Hepatocyte (in vitro differentiated cells): Measurements from ENCODE around the gene DCBLD1. TPM values are rescaled to one million over a fixed set of nuclear protein-coding genes. Genes with fewer than 3 reads are reported as not detected.

Experiments
- DNase-seq: peaks from one replicate; pipeline ENCODE4 v3.0.0-alpha.2; 2016; ENCODE audit warnings: low spot score
- H2AFZ ChIP-seq: fragments of 200-600 bp; sonication (generic); 2 replicates; pipeline ENCODE4 v1.6.0; 2016; ENCODE audit warnings: antibody characterized with exemption, mild to moderate bottlenecking
- H3K27ac ChIP-seq: fragments of 200-600 bp; sonication (generic); 2 replicates; pipeline ENCODE4 v1.5.1; 2016; ENCODE audit warnings: mild to moderate bottlenecking
- H3K27me3 ChIP-seq: fragments of 200-600 bp; sonication (generic); 2 replicates; pipeline ENCODE4 v1.6.1; 2016
- H3K36me3 ChIP-seq: fragments of 200-600 bp; sonication (generic); replicated peaks from 2 replicates; pipeline ENCODE4 v1.5.1; 2016; ENCODE audit warnings: low read depth; ENCODE audit not compliant: insufficient read depth
- H3K4me1 ChIP-seq: fragments of 200-600 bp; sonication (generic); 2 replicates; pipeline ENCODE4 v1.5.1; 2016; ENCODE audit warnings: mild to moderate bottlenecking, moderate library complexity; ENCODE audit not compliant: insufficient read depth
- H3K4me2 ChIP-seq: fragments of 200-600 bp; sonication (generic); 2 replicates; pipeline ENCODE4 v1.6.0; 2016
- H3K4me3 ChIP-seq: fragments of 200-600 bp; sonication (generic); 2 replicates; pipeline ENCODE4 v1.5.1; 2016; ENCODE audit warnings: mild to moderate bottlenecking
- H3K79me2 ChIP-seq: fragments of 200-600 bp; sonication (generic); 2 replicates; pipeline ENCODE4 v1.6.0; 2017; ENCODE audit warnings: mild to moderate bottlenecking
- H3K9me2 ChIP-seq: fragments of 200-600 bp; sonication (generic); replicated peaks from 2 replicates; pipeline ENCODE4 v1.6.0; 2017; ENCODE audit warnings: mild to moderate bottlenecking; ENCODE audit not compliant: insufficient read depth
- H3K9me3 ChIP-seq: fragments of 200-600 bp; sonication (generic); 2 replicates; pipeline ENCODE4 v1.5.1; 2016; ENCODE audit warnings: low read depth, mild to moderate bottlenecking
- H4K20me1 ChIP-seq: fragments of 200-600 bp; sonication (generic); 2 replicates; pipeline ENCODE4 v1.6.0; 2016; ENCODE audit warnings: mild to moderate bottlenecking; ENCODE audit not compliant: insufficient read depth, poor library complexity, severe bottlenecking
- CTCF ChIP-seq: fragments of 200-600 bp; sonication (generic); IDR thresholded peaks from 2 replicates; pipeline ENCODE4 v1.5.1; 2016; ENCODE audit warnings: antibody characterized with exemption, mild to moderate bottlenecking; ENCODE audit not compliant: poor library complexity
- EZH2 ChIP-seq: fragments of 200-600 bp; sonication (generic); IDR thresholded peaks from 2 replicates; pipeline ENCODE4 v1.6.1; 2016; ENCODE audit warnings: antibody characterized with exemption, mild to moderate bottlenecking, borderline replicate concordance
- EZH2phosphoT487 ChIP-seq: fragments of 200-600 bp; sonication (generic); IDR thresholded peaks from one replicate; pipeline ENCODE4 v1.6.1; 2018; ENCODE audit warnings: antibody characterized with exemption, mild to moderate bottlenecking, low read depth, moderate library complexity; ENCODE audit not compliant: unreplicated experiment, severe bottlenecking
- WGBS: methylation state at CpG from one replicate; pipeline ENCODE4 v1.1.6; 2016; ENCODE audit warnings: low lambda C conversion rate; ENCODE audit errors: missing lambda C conversion rate; 5-methylcytosine and 5-hydroxymethylcytosine counted together
- polyA plus RNA-seq: library from polyadenylated mRNA; unstranded; fragments of >200 nt; fragmentation: Nextera tagmentation; extraction: Ambion mirVana; gene quantifications from 2 replicates; pipeline ENCODE4 v1.2.1, GENCODE V29; 2016
- total RNA-seq: library from RNA; depleted of rRNA; stranded (reverse); fragments of >200 nt; gene quantifications from 2 replicates; pipeline ENCODE4 v1.2.3, GENCODE V29; 2014

The DCBLD1 gene
- total and polyA plus RNA-seq, 2 experiments from 2014 or later, result 18.9 to 23.8 TPM

GRCh38 chr6:117573006-117573680, 90.7 kb downstream of the DCBLD1 start:
- no peaks in the 10 kb centered on the region for H3K4me1 ChIP-seq
- H3K27me3 ChIP-seq, result no peaks in the 10 kb centered on the region
- 91% methylated on average over 5 of the region's 5 CpGs for WGBS
- peaks cover 7% of the 10 kb centered on the region for H3K79me2 ChIP-seq
- H3K4me3 ChIP-seq, result no peak overlapping the region
- H2AFZ ChIP-seq, result no peak overlapping the region
- no peaks in the 10 kb centered on the region for H3K9me2 ChIP-seq
- no peaks in the 10 kb centered on the region for H3K9me3 ChIP-seq
- no peaks in the 10 kb centered on the region for H4K20me1 ChIP-seq
- TF ChIP-seq EZH2 (no peak), CTCF (no peak), EZH2phosphoT487 (no peak)
- DNase-seq, result no peak
- no peaks in the 10 kb centered on the region for H3K36me3 ChIP-seq
- H3K4me2 ChIP-seq, result no peak overlapping the region
- no peak overlapping the region for H3K27ac ChIP-seq

- no peaks in the 10 kb centered on the region for H3K9me2 ChIP-seq
- H3K27ac ChIP-seq, result no peak overlapping the region
- H4K20me1 ChIP-seq, result no peaks in the 10 kb centered on the region
- H3K79me2 ChIP-seq, result peaks cover 17% of the 10 kb centered on the region
- H3K4me2 ChIP-seq, result no peak overlapping the region
- no peaks in the 10 kb centered on the region for H3K4me1 ChIP-seq
- TF ChIP-seq EZH2, result no peak
- no peak for TF ChIP-seq CTCF
- TF ChIP-seq EZH2phosphoT487, result no peak
- no peak overlapping the region for H3K4me3 ChIP-seq
- no peak overlapping the region for H2AFZ ChIP-seq
- DNase-seq, result no peak
- WGBS, result 87% methylated on average over 4 of the region's 4 CpGs
- no peaks in the 10 kb centered on the region for H3K36me3 ChIP-seq
- H3K27me3 ChIP-seq, result no peaks in the 10 kb centered on the region
- no peaks in the 10 kb centered on the region for H3K9me3 ChIP-seq
Observed at GRCh38 chr6:117574198-117574597, 91.7 kb downstream of the DCBLD1 start.

- Histone ChIP-seq H3K36me3 (no peaks in the 10 kb centered on the region), H2AFZ (no peak overlapping the region), H3K4me3 (no peak overlapping the region), H3K4me1 (no peaks in the 10 kb centered on the region), H3K27ac (no peak overlapping the region), H3K4me2 (no peak overlapping the region), H3K79me2 (peaks cover 97% of the 10 kb centered on the region), H3K9me2 (no peaks in the 10 kb centered on the region), H3K9me3 (no peaks in the 10 kb centered on the region), H4K20me1 (peaks cover 22% of the 10 kb centered on the region), H3K27me3 (no peaks in the 10 kb centered on the region)
- TF ChIP-seq EZH2phosphoT487 (no peak), EZH2 (no peak), CTCF (no peak)
- DNase-seq, result no peak
Observed at GRCh38 chr6:117585647-117586046, 103.2 kb downstream of the DCBLD1 start.

- Histone ChIP-seq H3K4me2 (no peak overlapping the region), H3K9me3 (no peaks in the 10 kb centered on the region), H3K27me3 (no peaks in the 10 kb centered on the region), H3K27ac (no peak overlapping the region), H3K79me2 (peaks cover 89% of the 10 kb centered on the region), H3K4me1 (no peaks in the 10 kb centered on the region), H4K20me1 (peaks cover 22% of the 10 kb centered on the region), H3K4me3 (no peak overlapping the region), H2AFZ (no peak overlapping the region), H3K9me2 (no peaks in the 10 kb centered on the region), H3K36me3 (no peaks in the 10 kb centered on the region)
- no peak for DNase-seq
- no peak for TF ChIP-seq CTCF
- TF ChIP-seq EZH2phosphoT487, result no peak
- TF ChIP-seq EZH2, result no peak
- 99% methylated on average over 5 of the region's 5 CpGs for WGBS
Observed at GRCh38 chr6:117590447-117590846, 108.0 kb downstream of the DCBLD1 start.
